GM18867 (cell line): ENCODE data around the gene PRKAA1.

Source experiments
- ATAC-seq: cut with Tn5 transposase; IDR thresholded peaks from one replicate; pipeline ENCODE4 v1.9.1; 2021; ENCODE audit warnings: mild to moderate bottlenecking, moderate library complexity; ENCODE audit not compliant: unreplicated experiment

Gene PRKAA1

DNA sequence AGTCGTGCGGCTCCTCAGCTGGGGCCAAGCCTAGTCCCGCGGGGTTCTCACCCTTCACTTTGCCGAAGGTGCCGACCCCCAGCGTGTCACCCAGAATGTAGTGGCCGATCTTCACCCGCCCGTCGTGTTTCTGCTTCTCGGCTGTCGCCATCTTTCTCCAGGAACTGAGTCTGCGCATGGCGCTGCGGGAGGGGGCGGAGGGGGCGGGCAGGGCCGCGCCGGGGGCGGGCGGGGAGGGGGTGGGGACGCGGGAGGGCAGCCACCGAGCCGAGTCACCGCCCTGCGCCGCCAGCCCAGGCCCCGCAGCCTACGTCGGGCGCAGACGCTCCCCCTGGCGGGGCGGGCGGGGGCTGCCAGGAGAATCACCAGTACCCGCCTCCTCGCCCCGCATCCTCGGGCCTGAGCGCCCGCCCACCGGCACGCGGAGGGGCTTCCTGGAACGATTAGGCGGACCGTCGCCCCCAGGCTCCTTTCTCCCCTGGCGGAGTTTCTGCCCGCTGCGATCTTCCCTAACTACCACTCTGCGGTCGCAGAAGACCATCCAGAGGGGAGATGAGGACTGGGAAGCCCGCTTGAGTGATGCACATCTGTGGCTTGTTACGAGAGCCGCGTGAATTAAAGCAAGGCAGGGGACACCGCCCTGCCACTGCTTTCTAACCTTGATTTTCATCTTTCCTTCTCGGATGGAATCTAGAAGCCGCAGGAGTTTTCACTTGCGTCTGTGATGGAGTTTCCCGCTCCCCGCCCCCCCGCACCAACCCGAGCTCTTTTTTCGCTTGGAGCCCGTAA is at the start of gene PRKAA1:
Gene PRKAA1, minus strand, starts transcription at position 363 of the 789 bp plus-strand sequence. Its CDS starts 185 bp downstream, at position 178.
- peak; percentile 98 for ATAC-seq

DNA sequence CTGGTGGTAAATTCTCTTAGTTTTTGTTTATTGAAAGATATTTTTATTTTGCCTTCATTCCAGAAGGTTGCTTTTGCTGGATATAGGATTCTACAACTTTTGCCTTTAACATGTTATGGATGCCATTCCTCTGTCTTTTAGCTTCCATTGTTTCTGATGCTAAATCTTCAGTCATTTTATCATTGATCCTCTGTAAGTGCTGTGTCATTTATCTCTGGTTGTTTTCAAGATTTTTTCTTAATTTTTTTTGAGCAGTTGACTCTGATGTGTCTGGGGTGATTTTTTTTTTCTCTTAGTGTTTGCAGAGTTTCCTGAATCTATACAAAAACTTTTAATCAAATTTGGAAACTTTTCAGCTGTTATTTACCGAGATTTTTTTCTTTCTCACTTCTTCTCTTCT is 49.4 kb upstream of the PRKAA1 start:
- ATAC-seq: no peak

DNA sequence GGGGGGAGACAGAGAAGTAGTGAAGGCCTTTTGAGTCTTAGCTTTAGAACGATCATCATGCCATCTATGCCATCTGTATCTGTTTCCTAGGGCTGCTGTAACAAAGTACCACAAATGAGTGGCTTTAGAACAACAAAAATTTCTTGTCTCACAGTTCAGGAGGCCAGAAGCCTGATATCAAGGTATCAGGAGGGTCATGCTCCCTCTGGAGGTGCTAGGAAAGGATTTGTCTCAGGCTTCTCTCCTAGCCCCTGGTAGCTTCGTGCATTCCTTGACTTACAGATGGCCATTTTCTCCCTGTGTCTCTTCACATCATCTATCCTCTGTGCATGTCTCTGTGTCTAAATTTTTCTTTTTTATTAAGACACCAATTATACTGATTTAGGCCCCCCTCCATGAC is 48.2 kb upstream of the PRKAA1 start:
- ATAC-seq: no peak

DNA sequence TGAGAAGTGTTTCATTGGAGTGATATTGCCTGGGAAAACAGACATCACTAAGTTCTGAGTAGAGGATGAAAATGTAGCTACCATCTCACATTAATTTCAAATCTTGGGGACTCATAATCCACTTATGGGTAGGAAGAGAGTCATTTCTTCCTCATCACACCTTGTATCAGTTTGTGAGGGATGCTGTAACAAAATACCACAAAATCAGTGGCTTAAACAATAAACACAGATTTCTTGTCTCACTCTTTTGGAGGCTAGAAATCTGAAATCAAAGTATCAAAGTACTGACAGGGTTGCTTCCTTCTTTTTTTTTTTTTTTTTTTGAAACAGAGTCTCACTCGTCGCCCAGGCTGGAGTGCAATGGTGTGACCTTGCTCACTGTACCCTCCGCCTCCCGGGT is 46.4 kb upstream of the PRKAA1 start:
- ATAC-seq: no peak

DNA sequence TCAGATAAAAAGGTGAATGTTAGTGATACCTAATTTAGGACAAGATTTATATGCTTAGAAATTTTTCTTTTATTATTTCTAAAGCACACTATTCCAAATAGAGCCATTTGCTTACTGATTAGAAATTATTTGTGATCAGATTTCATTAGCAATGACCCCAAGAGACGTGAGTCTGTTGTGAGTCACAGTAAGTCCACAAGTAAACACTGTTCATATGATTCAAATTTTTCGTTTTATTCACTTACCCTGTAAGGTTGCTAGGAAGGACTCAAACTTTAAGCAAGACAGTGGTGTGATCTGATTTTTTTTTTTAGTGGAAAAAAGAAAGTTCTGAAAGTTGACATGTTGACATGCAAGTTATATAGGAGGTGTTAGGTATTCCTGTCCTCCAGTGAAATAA is 44.2 kb upstream of the PRKAA1 start:
- no peak for ATAC-seq

DNA sequence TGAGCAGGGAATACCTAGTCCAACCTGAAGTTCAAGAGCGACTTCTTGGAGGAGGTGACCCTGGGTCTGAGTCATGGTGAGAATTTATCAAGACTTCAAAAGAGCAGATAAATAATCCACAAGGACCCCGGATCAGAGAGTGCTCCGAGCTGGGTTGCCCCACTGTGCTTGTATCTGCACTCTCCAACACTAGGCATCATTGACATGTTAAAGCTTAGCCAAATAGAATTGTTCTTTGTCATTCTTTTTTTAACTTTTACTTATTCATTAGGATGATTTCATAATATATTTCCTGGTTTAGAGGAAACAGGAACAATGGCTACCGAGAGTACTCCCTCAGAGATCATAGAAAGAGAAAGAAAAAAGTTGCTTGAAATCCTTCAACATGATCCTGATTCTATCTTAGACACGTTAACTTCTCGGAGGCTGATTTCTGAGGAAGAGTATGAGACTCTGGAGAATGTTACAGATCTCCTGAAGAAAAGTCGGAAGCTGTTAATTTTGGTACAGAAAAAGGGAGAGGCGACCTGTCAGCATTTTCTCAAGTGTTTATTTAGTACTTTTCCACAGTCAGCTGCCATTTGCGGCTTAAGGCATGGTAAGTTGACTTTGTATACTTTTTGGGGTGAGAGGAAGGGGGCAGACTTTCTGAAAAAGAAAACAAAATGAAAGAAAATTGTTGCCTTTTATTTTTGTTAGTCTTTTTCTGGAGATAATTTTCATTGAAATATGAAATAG is 43.1 kb upstream of the PRKAA1 start, which contains the start of gene CARD6:
Gene CARD6, plus strand, starts transcription at position 300 of the 738 bp plus-strand sequence. Its CDS starts 16 bp downstream, at position 316.
- ATAC-seq: peak; percentile 65

DNA sequence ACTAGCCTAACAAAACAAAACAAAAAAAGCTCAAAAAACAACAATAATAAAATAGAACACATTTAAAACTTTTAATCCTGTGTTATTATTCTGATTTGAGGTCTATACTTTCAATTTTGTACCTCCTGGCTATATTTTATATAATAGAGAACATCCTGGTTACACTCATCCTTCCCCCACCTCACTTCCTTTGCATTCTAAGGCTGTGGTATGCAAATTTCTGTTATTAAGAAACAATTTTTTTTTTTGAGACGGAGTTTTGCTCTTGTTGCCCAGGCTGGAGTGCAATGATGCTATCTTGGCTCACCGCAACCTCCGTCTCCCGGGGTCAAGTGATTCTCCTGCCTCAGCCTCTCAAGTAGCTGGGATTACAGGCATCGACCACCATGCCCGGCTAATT is 39.9 kb upstream of the PRKAA1 start:
- no peak for ATAC-seq

DNA sequence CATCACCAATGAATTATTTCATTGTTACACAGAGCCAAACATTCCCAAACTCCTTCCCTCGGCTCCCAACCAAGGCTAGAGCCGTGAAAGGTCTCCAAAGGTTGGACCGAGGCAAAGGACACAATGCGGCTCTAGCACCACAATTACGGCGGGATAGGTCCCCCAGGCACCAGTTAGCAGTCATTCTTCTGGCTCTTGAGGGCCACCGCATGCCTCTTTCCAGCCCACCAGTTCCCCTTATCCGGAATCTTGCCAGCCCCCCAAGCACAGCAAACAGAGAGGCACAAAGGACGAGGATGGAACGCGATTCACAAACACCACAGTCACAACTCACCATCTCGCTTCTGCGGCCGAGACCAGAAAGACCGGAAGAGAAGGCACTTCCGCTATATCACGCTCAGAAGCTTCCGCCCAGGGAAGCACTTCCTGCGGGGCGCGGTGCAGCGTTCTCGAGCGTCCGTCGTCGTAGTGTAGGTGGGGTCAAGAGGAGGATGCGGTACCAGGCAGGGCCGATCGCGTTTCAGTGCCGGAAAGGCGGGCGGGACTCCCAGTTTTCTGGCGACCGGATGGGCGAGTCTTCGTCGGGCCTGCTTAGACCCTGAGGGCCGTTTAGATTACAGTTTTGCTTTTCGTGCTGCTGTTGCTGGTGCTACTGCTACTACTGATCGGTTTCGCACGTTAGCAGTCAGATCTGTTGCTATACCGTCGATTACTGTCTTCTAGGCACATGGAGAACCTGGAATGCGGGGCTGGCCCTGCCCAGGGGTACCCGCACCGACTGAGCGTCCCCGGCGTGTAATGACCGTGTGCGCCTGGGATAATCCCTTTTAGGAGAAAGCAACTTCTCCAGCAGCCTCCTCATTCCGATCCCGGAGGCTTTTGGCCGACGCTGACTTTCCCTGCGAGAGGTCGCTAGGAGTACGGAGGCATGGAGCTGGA is 36.9 kb upstream of the PRKAA1 start, which contains the start of gene RPL37:
Gene RPL37, minus strand, starts transcription at position 374 of the 939 bp plus-strand sequence. Its CDS starts 37 bp downstream, at position 337.
- peak; percentile 97 for ATAC-seq

DNA sequence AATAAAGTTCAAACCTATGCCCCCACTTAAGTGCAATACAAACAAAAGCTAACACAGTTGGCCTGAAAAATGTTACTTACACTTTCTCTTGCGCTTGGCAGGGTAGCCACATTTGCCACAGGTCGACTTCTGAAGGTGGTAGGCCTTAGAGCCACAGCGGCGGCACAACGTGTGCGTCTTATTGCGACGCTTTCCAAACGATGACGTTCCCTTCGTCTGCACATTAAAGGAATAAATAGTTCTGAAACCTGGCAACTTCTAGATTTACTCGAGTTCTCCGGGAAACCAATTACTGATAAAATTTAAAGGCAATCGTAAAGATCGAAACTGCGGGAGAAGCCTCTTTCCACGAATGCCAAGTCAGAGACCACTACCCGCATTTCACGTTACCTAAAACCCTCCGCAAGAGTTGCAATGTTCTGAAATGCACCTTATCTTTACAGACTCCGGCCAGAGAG is 36.2 kb upstream of the PRKAA1 start:
- ATAC-seq: no peak

DNA sequence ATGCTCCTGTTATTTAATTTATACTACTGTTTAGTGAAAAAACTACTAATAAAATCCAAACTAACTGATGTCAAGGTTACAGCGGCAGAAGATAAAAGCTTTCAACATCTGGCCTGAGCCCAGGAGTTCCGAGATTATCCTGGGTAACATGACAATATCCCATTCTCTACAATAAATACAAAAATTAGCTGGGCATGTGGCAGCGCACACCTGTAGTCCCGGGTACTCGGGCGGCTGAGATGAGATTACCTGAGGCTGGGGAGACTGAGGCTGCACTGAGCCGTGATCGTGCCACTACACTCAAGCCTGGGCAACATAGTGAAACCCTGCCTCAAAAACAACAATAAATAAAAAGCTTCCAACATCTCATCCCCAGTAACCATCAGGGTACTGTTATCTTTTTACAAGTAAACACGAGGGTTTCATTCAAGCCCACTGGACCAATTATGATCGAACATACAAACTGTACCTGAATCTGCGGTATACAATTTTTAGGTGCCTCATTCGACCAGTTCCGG is 35.6 kb upstream of the PRKAA1 start:
- ATAC-seq: no peak

DNA sequence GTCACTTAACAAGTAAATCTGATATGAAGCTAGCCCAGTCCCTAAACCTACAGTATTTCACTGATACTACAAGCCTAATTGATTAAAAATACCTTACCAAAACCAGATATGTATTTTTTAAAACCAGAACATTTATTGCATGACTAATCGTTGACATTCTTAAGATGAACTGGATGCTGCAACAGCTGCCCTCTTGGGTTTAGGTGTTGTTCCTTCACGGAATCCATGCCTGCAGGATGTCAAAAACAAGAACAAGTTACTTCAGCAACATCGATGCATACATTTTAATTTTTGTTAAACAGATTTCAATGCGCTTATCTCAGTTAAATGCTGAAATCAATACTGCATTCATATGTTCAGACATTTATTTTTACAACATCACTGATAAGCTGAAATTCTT is 34.2 kb upstream of the PRKAA1 start:
- no peak for ATAC-seq

DNA sequence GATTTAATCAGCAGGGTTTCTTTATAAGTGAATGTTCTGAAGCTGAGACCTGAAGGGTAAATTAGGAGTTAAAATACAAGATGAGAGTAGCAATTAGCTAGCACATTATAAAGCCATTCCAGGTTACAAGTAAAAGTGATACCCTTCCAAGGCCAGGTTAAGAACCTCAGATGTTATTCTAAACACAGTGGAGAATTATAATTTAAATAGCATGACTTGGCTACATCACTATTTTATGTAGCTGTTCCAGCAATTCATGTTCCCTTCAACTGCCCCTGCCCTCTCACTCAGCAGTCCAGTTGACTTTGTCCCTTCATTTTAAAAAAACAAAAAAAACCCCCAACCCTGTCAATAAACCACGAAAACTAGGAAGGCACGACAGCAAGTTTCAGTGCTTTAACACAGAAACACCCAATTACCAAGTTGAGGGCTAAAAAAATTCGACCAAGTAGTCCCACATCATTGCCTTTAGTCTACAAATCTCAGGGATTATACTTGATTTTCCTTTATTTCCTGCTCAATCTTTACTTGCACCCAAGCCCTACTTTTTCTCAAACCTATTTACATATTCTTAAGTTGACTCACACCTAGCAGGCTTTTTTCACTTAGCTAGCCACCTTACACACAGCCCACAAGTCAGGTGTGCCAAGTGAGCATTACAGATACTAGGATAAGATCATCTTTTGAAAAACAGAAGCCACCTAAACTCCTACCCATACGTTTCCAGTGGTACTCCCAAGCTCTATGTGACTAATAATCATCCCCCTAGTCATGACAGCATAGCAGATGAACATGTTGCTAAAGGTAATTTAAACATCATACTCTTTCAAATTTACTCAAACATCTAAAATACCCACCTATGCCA is 33.4 kb upstream of the PRKAA1 start:
- ATAC-seq: no peak

DNA sequence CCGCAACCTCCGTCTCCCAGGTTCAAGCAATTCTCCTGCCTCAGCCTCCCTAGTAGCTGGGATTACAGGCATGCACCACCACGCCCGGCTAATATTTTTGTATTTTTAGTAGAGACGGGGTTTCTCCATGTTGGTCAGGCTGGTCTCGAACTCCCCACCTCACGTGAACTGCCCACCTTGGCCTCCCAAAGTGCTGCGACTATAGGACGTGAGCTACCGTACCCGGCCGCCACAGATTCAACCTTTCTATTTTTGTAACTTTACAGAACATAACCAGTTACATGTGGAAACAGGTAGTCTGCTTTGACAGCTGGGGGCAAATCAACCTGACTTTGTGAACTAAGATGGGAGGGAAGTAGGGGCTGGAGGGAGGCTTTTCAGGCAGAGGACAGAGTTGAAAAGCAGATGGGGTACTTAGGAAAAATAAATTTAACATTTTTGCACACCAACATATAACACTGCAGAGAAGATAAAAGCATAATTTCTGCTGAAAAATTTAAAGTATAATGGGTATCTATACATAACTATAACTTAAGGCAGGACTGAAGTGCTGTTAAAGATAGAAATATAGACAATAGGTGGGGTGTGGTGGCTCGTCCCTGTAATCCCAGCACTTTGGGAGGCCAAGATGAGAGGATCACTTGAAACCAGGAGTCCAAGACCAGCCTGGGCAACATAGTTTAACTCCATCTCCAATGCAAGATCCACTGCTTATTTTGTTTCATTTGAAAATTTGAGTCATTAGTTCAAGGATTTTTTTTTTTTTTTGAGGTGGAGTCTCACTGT is 31.8 kb upstream of the PRKAA1 start:
- ATAC-seq: no peak

DNA sequence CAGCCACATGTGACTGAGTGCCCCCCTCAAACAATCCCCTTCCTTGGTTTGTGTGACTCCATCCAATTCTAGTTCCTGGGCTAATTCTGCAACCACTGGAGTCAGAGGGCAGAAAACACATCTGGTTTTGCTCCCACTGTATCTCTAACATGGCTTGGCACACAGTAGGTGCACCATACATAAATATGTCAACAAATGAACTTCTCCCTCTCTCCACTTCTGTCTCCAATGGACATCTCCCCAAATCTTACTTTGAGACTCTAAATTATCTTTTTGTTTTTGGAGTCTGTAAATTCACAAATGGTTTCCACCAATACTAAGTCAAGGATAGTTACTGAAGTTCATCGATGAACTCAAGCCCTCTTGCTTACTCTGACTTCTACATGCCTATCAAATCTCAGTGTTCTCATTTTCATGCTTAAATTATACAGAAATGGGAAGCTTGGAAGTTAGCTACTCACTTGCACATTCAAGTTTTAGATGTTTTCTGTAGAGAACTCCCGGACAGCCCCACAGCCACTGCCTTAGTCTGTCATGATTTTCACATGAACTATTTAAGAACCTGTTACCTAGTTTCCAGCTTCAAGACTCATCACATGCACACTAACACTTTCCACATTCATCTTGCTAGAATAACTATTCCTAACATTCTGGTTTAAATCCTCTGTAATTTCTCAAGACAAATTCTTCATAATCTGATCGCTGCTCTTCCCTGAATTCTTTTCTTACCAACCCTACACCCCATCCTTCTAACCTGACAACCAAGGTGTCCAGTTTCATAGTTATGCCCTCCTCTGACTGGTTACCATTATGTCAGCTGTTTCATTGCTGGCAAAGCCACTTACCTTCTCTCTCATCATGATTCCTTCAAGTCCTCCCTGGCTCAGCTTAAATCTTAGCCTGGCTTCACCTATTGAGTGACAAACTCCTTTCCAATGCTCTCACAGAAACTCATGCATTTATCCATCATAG is 30.8 kb upstream of the PRKAA1 start:
- ATAC-seq: no peak

DNA sequence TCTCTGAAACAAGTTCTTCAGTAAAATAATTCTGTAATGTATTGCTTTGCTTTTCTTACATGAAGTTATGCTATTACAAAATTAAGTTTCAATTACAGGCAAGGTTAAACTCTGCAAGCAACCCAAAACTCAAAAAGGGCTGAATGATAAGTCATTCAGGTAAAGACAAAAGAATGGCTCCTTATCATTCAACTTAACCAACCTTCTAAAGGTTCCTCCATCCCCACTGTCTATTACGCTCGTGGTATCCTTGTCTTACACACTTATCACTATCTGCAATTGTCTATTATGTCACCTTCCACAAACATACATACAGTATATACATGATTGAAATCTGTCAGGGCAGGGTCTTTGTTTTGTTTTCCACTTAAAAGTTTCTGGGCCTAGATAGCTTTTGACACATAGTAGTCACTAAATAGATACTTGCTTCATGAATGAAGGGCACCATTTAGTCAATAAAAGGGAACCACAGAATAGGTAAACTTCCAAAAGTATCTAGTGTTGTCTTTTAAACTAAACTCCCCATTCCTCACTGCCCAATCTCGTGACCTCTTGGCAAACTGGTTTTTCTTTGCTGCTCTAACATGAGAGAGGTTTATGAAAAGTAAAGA is 30.0 kb upstream of the PRKAA1 start:
- no peak for ATAC-seq

DNA sequence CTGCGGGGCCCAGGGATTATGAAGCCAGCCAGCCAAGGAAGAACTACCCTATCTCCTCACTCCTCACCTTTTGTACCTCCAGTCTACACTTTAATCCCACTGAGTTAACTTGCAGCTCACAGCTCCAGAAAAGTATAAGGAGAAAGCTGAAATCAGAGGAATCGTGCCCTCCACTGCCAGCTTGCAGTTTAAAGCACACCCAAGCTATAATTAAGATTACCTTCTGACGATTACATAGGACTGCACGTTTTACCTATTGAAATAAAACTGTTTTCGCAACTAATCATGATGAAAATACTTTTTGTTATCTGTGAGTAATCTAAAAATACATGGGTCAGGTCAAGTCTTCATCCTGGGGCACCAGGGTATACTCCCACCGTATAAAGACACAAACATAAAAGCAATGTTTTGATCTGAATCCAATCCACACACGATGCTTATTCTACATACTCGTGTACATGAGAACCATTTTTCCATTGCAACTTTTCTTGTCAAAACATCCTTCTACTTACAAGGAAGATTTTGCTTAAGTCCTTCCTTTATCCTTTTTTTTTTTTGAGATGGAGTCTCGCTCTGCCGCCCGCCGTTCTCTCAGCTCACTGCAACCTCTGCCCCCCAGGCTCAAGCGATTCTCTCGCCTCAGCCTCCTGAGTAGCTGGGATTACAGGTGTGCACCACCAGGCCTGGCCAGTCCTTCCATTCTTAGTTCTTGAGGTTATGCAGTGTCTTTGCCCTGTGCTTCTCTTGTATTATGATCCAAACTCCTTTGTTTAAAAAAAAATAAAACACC is 29.2 kb upstream of the PRKAA1 start:
- ATAC-seq: no peak
